ENCODE results near the gene KDM1A.
A peak's percentile ranks its signal among the peaks of the same experiment; 100 is the strongest.

Gene KDM1A

DNA sequence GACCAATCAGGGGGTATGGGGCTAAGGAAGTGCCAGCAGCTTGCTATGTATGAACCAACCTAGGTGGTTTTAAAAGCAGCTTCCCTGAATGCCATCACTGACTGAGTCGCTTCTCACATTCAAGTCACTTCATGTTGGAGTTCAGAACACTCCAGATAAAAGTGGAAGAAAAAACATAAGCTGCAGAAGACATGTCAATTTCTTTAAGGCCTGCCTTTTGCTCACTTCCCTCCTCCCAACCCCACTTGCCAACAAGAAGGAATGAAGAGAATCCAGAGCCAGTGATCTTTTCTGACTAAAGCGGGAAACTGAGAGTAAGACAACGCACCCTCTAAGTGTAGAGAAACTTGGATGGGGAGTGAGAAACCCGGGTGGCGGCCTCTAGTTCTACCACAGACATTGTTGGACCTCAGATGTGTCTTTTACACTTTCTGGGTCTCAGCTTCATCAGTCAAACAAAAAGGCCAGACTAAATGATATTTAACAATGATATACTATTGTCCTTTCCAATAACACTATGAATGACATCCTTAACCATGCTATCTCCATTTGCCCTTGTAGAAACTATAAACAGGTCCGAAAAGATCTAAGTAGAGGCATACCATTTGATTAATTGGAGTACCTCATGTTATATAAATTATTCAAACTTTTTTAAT, 95.3 kb downstream of the KDM1A start:
- DNase-seq, result peak; percentile 18

DNA sequence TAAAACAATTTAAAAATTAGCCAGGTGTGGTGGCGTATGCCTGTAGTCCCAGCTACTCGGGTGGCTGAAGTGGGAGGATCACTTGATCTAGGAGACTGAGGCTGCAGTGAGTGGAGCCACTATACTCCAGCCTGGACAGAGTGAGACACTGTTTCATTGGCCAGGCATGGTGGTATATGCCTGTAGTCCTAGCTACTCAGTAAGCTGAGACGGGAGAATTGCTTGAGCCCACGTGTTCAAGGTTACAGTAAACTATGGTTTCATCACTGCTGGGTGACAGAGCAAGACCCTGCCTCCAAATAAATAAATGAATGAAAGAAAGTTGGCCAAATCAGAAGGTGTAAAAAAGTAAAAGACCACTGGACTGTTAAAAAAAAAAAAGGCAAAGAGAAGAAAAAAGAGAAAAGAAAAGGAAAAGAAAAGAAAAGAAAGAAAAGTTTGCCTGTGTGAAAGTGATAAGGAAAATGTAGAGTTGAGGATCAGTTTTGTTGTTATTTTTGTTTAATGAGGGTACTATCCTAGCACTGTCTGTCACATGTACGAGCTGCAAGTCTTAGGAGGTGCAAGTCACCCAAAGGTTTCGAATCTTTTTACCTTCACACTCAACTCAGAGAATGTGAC, 97.1 kb downstream of the KDM1A start:
- no peak for DNase-seq

DNA sequence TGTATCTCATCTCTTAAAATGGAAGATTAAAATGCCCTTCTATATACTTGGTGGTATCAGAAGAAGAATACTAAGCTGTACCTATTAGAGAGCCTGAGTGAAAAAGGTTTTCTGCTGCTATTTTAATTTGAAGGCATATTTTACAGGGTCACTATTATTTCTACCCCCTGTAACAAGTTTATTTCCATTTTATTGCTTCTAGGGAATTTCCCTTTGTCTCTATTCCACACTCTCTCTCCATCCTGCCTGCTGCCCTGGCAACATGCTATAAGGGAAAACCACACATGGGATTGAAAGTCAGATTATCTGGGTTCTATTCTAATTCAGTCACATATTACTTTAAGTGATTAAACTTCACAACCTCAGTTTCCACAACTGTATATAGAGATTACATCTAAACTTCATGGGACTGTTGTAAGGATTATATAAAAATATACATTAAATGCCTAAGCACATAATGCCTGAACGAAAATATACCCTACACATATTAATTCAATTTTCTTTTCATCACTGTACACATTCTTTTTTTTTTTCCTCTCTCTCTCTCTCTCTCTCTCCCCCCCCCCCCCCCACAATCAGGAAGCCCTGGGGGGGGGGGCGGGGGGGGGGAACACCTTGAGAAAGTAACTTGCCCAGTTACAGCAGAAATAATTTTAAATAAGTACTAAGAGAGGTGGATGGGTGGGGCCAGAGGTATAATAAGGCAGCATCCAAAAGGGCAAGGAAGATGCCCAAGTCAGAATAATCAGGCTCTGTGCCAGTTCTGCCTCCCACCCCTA, 97.8 kb downstream of the KDM1A start:
- no peak for DNase-seq

DNA sequence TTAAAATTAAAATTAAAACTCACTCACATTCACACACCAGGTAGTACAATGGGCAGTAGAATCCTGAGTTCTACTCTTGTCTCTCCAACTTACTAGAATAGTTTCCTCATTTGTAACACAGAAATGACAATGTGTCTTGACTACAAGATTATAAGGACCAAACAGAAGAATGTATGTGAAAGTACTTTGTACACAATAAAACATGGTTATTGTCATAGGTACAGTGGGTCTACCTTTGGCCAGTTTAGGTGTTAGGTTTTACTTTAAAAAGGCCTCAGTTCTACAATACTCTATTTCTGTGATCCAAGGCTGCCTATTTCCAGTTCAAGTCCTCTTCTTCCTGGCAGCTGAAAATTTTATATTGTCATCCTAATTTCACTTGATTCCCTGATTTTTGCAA, 99.1 kb downstream of the KDM1A start:
- DNase-seq, result no peak

DNA sequence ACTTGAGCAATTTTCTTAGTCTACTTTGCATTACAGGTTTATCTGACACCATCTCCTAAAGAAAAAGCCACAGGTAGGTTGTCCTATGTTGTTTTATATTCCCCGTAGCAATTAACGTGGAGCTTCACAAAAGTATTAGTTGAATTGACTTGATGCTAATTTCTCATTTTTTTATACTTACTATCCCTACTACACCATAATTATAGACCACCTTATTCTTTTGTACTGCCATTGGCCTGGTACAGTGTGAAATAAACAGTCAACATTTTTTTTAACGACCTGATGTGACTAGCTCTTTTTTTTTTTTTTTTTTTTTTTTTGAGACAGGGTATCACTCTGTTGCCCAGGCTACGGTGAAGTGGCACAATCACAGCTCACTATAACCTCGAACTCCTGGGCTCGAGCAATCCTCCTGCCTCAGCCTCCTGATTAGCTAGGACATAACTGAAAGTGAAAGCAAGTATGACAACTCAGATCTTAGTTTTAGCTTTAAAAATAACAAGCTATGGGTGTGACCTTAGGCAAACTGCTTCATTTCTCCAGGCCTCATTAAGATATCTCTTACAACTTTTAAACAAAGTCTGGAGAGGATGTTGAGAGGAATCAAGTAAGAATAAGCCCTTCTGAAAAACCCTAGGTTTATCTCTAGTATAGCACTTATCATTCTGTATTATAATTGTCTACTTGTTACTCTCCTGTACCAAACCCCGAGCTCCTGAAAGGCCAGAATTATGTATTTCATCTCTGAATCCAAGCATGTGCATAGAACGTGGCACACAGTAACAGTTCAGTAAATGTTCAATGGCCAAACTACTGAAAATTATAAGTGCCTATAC, 99.9 kb downstream of the KDM1A start:
- peak; percentile 52 for DNase-seq

DNA sequence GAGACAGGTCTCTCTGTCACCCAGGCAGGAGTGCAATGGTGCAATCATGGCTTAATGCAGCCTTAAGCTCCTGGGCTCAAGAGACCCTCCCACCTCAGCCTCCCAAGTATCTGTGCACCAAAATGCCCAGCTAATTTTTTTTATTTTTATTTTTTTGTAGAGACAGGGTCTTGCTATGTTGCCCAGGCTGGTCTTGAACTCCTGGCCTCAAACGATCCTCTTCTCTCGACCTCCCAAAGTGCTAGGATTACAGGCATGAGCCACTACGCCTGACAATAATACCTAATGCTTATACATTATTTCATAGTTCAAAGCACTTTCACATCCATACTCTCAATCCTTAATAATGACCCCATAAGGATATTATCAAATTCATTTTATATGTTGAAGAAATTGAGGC, 101.1 kb downstream of the KDM1A start:
- no peak for DNase-seq

DNA sequence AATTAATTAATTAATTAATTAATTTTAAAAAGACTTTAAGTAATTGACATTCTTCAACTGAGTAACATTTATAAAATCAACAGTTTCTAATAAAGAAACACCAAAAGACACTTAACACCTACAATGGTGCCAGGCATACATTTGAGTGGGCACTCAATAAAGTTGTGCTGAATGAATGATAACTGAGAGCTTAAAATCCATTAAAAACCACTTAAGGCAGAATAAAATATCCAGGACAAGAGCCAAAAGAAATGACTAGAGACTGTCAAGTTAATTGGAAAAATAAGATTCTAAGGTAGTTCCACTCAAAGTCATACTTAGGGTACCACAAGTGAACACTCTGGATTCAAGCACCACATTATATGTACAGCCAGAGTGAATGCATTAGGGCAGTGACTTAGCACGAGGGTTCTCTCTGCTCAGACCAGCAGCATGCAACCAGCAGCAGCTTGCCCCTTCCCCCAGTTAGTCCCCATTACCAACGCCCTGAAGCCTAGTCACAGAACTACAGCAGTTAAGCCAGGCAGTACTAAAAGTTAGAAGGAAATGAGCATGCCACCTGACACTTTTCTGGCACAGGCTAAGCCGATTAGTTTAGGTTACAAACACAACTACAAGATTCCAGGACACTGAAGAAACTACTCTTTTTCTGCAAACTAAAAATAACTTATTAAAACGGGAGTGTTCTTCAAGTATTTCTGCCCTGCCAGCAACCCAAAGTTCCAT, 102.9 kb downstream of the KDM1A start:
- no peak for DNase-seq

DNA sequence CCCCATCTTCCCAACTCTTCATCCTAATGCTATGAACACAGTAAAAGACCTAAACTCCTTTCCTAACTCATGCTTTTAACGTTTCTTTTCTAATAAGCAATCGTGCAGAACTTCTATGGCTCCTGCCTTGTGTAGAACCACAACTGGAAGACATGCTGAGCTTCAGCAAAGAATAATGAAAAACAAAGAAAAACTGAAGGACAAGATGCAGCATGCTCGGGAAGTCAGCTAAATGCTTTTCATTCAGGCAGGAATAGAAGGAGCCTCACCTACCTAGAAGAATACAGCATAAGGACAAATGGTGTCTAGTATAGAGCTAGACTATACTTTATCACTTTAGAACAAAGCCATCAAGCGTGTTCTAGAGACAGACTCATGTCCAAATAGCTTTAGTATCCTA, 103.5 kb downstream of the KDM1A start:
- DNase-seq, result no peak

DNA sequence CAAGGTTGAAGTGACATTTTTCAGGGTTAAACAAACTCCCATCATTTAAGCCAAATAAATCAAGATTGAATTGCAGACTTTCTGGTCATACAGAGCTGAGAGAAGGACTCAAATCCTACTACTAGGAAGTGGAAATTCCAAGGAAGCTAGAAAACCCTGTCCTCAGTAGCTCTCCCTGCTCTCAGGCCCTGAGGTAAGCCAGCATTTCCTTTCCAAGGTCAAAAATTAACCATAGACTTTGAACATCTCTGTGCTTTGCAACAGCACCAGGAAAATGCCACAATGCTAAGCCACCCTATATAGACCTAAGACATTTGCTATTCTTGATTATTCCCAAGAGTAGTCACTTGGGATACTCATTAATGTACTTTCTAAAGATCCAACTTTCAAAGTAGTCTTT, 104.3 kb downstream of the KDM1A start:
- DNase-seq, result no peak

DNA sequence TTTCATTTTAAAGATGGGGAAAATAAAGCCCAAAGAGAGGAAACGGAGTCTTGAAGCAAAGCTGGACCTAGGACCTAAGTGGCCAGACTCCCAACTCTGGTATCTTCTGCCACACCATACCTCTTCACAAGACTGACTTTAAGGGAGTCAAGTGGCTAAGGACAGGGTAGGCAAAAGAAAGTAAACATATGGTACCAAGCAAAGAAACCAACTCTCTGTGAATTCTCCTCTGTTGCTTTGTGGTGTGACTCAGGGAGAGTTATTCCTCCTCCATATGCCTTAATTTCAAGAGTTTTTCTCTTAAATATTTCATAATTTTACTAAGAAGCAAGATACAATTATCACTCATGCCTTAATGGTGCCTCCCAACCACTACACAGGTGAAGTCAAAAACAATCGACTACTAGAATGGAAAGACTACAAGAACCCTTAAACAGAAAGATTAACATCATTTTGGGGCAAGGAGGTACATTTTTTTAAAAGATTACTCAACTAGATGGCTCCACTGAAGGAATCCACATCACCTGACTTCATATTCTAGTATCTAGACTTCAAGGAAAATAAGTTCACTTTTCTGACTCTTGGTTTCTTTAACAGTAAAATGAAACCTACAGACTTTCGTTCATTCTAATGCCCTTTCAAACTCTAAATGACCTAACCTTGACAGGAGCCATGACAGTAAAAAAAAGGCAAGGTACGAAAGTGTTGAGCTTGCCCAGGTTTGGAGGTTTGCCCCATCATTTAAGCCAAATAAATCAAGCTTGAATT, 105.2 kb downstream of the KDM1A start:
- DNase-seq, result no peak

DNA sequence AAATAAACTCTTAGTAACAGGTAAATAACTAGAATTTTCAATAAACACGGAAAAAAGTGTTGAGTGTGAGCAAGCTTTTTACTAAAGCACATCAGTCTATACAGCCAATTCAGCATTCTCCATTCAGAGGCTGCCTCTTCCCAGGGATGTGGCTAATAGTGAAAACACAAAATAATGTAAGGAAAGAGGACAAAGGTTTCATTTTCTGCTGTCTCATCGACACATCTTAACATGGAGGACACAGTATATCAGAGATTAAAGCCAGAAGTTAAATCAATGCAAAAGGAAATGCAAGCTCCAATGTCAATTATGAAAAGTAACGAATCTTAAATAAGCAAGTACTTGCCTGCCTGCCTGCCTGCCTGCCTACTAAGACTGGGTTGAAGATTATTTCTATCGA, 106.2 kb downstream of the KDM1A start:
- no peak for DNase-seq

DNA sequence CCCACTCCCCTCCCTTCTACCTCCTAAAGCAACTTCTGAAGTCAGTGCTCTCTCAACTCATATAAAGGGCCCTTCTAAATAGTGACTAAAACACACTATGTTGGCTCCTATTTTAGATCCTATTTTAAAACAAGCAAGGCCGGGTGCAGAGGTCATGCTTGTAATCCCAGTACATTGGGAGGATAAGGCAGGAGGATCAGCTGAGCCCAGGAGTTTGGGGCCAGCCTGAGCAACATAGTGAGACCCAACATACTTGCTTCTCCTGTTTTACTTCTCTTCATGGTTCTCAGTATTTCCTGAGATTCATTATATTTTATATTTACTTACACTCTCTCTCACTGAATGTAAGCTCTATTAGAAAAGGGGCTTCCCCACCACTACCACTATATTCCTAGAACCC, 106.9 kb downstream of the KDM1A start:
- no peak for DNase-seq

DNA sequence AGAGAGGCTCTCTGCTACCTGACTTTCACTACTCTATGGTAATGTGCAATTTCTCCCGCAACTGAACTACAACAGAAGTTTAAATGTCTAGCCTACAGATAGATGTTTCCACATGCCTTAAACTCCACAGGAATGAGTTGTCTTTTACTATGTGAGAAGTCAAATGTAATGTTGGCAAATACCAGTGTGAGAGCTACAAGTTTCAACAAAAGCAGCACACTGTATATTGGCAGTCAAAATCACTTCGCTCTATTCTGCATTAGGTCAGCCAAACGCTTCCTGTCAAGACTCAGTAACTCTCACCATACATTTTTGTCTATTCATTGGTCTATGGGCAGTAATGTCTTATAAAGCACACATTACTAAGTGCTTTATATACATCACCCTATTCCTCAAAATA, 107.5 kb downstream of the KDM1A start:
- no peak for DNase-seq

DNA sequence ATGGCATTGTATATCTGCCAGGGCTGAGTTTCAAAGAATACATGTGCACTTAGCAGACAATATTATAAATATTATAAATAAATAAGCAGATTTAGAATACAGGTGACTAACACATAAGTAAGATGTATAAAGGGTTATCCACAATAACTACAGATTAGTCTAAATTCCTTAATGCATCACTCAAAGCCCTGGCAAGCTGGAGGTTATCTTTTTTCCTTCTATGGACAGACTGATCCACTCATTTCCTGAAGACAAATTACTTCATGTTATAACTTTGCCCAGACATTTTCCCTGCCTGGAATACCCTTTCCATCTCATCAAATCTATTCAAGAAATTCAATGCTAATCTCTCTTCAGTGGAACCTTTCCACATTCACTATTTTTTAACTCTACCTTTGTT, 110.6 kb downstream of the KDM1A start:
- DNase-seq, result no peak

DNA sequence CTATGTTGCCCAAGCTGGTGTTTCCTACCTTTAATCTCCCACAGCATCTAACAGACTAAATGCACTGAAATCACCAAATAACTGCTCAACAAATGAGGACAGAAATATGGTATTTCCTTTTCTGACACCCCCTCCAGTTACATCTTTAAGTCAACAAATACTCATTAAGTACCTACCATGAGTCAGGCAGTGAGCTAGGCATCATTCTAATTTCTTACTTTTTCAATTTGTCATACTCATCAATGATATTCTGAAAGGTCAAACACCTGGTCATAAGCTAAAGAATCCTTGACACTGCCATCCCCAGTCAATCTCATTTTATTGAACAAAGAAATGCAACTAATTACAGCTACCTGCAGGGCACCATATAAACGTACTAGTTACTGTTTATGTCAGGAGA, 112.8 kb downstream of the KDM1A start:
- no peak for DNase-seq
